Measurements from ENCODE around the gene VPS11.

VPS11 gene

DNA sequence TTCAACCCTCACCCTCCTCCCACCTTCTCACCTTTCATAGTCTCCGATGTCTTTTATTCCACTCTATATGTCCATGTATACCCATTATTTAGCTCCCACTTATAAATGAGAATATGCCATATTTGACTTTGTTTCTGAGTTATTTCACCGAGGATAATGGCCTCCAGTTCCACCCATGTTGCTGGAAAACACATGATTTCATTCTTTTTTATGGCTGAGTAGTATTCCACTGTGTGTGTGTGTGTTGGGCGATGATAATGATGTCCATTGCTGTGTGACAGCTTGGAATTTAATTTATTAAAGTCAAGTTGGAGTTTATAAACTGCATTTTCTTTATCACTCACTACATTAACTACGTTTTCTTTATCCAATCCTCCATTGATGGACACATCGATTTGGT is 50.6 kb downstream of the VPS11 start:
- TF ChIP-seq, protein P1, sequence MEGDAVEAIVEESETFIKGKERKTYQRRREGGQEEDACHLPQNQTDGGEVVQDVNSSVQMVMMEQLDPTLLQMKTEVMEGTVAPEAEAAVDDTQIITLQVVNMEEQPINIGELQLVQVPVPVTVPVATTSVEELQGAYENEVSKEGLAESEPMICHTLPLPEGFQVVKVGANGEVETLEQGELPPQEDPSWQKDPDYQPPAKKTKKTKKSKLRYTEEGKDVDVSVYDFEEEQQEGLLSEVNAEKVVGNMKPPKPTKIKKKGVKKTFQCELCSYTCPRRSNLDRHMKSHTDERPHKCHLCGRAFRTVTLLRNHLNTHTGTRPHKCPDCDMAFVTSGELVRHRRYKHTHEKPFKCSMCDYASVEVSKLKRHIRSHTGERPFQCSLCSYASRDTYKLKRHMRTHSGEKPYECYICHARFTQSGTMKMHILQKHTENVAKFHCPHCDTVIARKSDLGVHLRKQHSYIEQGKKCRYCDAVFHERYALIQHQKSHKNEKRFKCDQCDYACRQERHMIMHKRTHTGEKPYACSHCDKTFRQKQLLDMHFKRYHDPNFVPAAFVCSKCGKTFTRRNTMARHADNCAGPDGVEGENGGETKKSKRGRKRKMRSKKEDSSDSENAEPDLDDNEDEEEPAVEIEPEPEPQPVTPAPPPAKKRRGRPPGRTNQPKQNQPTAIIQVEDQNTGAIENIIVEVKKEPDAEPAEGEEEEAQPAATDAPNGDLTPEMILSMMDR (IDR thresholded peaks at IDR 0.05) = no peak

DNA sequence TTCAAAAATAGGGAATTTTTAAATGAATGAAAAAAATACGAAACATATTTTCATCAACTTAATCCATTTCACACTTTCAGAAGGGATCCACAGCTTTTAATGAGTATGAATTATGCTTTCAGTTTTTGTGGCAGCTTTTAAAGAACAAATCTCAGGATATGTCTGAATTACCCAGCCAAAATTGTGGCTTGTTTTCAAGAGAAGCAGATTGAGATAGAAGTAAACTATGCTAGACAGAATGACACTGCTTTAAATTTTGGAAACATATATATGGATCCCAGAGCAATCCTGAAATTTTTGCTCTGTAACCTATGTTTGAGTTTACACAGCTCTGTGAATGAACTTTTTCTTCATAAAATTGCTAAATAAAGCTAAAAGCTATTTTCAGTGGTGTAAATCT is 51.3 kb downstream of the VPS11 start:
- TF ChIP-seq, protein P1 (IDR thresholded peaks at IDR 0.05) = no peak

DNA sequence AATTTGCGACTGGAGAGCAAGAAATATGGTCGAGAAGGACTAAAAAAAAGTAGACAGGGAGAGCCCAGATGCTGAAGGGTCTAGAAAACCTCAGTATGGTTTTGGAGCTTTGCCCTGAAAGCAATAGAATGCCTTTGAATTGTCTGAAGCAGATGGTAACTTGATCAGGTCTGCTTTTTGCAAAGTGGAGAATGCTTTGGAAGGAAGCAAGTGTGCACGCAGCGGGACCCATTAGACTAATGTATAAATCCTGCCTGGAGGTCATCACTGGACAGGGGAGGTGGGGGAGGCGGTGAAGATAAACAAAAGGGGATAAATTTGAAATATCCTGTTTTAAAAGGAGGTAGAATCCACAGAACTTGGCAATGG is 53.0 kb downstream of the VPS11 start:
- TF ChIP-seq, protein P1 (IDR thresholded peaks at IDR 0.05) = no peak

DNA sequence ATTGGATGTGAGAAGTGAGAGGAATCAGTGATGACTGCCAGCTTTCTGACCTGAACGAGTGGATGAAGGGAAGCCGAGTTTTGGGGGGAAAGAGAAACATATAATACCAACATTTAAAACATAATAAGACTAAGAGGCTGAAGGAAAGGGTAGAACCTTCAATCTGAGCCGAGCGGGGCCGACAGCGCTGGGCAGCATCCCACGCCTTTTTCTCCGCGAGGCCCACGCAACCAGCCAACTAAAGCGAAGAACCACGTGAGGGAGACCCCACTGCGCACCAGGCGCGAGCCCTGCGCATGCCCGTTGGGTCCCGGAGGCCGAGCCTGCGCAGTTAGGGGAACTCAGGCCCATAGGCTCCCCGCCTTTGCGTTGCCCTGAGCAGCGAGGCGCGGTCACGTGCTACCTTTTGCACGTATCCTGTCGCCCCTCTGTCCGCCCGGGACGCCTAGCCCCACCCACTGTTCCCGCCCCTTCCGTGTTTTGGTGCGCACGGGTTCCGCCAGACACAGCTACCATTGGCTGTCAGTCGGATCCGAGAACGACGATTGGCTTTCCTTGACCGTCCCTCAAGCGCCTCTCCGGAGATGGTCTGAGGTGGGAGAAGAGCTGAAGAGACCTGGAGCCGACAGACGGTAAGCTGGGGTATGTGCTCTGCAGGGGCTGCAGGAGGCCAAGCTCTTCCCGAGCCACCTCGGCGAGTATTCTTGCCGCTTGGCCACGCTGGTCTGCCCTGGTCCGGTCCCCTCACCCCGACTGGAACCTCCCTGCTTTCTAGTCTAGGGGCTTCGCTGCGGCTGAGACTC is 53.6 kb downstream of the VPS11 start, which contains the start of gene HINFP:
Gene HINFP, plus strand, starts transcription at position 573 of the 803 bp plus-strand sequence. CDS start 5,365 bp downstream, outside the sequence.
- TF ChIP-seq, protein P1 (IDR thresholded peaks at IDR 0.05) = no peak

DNA sequence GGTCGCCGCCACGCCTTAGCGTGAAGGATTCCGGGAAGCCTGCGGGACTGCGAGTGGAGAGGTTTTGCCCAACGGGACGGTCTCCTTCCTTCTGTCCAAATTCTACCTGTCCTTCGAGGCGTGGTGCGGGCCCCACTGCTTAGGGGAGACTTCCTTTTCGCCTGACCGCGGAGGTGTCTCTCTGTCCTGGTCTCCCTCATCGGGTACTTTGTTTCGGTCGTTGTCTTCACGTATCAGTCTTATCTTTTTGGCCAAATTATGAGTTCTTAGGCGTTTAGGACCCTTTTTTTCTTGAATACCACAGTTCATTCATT is 54.1 kb downstream of the VPS11 start:
- TF ChIP-seq, protein P1 (IDR thresholded peaks at IDR 0.05) = no peak

DNA sequence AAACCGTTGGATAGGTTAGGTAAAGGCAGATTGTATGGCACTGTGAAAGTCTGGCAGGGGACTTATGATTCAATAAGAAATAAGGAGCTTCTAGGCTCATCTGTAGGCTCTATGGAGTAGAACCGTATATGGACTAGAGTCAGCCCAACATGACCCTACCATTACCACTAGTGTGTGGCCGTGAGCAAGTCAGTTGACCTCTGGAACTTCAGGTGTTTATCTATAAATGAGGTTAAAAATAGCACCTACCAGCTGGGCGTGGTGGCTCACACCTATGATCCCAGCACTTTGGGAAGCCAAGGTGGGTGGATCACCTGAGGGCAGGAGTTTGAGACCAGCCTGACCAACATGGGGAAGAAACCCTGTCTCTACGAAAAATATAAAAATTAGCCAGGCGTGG is 58.2 kb downstream of the VPS11 start:
- TF ChIP-seq, protein P1 (IDR thresholded peaks at IDR 0.05) = no peak

DNA sequence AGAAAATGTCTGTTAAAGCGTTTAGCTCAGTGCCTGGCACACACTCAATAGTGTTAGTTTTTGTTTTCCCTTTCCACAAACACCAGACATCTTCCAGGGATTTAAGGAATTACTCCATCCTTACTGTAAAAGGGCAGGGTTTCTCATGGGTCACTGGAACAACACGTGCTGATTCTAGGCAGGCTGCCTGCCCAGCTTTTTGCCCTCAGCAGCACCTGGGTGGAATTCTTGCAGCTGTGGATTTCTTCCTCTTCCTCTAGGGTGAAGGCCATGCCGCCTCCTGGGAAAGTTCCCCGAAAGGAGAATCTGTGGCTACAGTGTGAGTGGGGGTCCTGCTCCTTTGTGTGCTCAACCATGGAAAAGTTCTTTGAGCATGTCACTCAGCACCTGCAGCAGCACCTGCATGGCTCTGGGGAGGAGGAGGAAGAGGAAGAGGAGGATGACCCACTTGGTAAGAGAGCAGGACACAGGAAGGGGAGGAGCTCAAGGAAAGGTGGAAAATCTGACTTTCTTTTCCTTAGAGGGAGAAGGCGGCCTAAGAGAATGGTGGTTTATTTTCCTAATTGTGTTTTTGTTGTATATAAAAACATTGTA is 59.2 kb downstream of the VPS11 start:
- TF ChIP-seq, protein P1 (IDR thresholded peaks at IDR 0.05) = no peak
